GM15510 (cell line): ENCODE measurements around the gene RNF217.

ENCODE experiments used
- POLR2A ChIP-seq: IDR thresholded peaks from 3 replicates; pipeline ENCODE4 v1.6.1; 2011; ENCODE audit warnings: borderline replicate concordance; ENCODE audit not compliant: insufficient read length; ENCODE audit errors: extremely low read depth

RNF217 gene

GRCh38 chr6:124961777-124962638, at the start of gene RNF217:
RNF217 (plus strand) TSS chr6:124962437; CDS start chr6:124962545, 108 bp downstream.
- TF ChIP-seq POLR2A = no peak

DNA sequence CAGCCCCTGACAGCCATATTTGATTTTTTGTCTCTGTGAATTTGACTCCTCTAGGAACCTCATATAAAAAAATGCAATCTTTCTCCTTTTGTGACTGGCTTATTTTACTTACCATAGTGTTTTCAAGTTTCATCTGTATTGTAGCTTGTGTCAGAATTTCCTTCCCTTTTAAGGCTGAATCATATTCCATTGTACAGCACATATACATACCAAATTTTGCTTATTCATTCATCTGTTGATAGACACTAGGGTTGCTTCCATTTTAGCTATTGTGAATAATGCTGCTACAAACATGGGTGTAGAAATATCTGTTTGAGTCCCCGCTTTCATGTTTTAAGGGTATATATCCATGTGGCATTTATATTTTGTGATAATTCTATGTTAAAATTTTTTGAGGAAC, 49.2 kb upstream of the RNF217 start:
- TF ChIP-seq POLR2A = no peak

GRCh38 chr6:124917769-124918168, 44.5 kb upstream of the RNF217 start:
- TF ChIP-seq POLR2A = no peak

DNA sequence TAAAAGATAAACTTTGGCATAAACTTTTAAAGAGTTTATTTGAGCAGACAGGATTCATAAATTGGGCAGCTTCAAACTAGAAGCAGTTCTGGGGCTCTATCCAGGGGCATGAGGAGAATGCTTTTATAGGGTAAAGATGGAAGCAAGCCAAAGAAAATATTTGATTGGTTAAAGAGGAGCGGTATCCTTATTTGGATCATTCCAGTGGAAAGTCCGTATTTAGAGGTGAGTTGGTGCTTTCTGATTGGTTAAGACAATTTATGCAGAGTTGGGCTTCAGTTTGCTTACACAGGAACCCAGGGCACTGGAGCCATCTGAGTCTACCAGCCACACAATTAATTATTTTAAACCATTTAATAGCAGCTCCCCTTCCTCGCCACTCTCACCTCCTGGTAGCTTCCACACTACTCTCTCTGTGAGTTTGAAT, 37.9 kb upstream of the RNF217 start:
- TF ChIP-seq POLR2A = no peak

DNA sequence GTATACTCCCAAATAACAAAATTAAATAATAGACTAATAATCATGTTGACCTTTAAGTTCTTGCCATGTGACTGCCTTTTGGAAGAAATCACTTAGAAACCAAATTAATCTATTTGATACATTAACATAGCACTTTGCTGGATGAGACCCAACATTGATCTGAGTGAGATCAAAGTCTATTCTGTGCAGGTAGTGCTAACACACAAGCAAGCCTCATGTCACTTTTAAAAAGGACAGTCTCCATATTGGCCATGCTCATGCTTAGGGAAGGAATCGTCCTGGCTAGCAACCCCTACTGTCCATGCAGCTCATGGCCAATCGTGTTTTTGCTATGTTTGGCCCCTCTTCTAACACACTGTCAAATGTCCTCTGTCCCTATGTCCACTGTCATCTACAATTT, 35.8 kb upstream of the RNF217 start:
- no peak for TF ChIP-seq POLR2A

DNA sequence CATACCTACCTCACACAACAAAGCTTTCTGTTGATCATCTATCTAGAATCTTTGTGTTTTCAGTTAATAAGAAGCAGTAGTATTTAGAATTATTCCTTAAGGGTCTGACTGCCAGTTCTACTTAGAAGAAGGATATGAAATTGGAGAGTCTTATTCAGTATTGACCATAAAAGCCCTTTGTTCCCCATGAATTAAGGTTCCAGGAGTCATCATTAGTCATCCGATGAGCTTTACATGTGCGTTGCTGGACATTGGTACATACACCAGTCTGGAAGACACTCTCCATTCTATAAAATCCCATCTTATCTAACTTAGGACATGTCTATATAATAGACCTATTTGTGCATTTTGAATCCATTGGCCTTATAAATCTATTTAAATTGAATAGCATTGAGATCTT, 34.4 kb upstream of the RNF217 start:
- TF ChIP-seq POLR2A = no peak

- TF ChIP-seq POLR2A = no peak
These were observed 33.4 kb upstream of the RNF217 start for GRCh38 chr6:124928851-124929250.

DNA sequence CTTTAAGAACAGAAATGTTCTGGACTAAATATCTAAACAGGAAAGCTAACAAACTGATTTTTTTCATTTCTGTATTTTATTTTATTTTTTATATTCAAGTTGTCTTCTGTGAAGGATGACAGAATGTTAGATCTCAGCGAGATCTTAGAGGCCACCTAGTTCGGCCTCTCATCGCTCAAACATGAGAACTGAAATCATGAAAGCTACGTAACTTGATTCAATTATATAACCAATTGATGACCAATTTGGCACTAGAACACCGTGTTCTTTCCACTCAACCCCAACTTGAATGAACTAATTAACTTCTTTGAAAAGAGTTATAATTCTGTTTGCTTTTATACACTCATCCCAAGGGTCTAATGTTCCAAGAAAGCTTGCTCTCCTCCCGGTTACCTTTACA, 24.6 kb upstream of the RNF217 start:
- no peak for TF ChIP-seq POLR2A

DNA sequence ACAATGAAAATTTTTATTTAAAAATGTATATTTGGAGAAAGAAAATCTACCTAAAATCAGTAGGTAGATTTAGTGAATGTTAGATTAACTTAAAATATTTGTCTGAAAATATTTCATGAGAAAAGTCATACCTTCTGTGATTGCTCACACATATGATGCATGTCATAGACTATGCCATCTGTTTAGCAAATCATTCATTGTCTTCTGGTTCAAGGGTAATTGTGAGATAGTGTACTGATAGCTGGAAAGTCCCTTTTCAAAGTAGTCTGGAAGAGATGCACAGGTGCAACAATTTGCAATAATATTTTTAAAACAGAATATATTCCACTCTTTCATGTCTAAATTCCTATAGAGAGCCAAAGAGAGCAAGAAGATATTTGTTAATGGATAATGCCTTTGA, 21.0 kb upstream of the RNF217 start:
- no peak for TF ChIP-seq POLR2A

- TF ChIP-seq POLR2A = no peak
These were observed 18.6 kb upstream of the RNF217 start for GRCh38 chr6:124943658-124944057.

- no peak for TF ChIP-seq POLR2A
These were observed 14.2 kb upstream of the RNF217 start for GRCh38 chr6:124947971-124948451.

DNA sequence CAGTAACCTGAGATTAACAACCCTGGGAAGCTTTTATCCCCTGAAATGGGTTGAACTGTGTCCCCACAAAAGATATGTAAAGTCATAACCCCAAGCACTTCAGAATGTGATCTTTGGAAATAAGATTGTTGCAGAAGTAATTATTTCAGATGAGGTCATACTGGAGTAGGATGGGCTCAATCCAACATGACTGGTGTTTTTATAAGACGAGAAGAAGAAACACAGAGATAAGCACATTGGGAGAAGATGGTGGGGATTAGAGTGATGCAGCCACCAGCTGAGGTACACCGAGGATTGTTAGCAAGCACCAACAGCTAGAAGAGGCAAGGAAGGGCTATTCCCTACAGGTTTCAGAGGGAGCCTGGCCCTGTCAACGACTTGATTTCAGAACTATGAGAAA, 12.5 kb upstream of the RNF217 start:
- TF ChIP-seq POLR2A = no peak

- no peak for TF ChIP-seq POLR2A
These were observed 8.4 kb upstream of the RNF217 start for GRCh38 chr6:124953808-124954207.

- TF ChIP-seq POLR2A = no peak
These were observed 7.0 kb upstream of the RNF217 start for GRCh38 chr6:124955108-124955856.

DNA sequence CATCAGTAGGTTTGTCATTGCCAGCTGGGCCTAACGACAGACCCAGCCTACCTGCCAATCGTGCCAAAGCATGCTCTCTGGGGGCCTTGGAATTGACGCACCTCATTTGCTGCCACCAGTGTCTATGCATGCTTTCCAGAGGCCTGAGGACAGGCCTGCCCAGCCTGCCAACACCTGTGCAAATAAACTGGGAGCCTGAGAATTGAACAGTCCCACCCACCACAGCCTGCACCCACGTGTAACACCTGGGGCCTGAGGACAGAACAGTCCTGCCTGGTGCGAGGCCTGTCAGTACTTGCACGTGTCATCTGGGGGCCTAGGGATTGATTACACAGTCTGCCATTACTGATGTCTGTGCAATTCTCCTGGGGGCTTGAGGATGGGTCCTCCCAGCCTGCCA, 6.2 kb upstream of the RNF217 start:
- TF ChIP-seq POLR2A = no peak
